Measurements from ENCODE around the gene TMEM52B.

The TMEM52B gene

DNA sequence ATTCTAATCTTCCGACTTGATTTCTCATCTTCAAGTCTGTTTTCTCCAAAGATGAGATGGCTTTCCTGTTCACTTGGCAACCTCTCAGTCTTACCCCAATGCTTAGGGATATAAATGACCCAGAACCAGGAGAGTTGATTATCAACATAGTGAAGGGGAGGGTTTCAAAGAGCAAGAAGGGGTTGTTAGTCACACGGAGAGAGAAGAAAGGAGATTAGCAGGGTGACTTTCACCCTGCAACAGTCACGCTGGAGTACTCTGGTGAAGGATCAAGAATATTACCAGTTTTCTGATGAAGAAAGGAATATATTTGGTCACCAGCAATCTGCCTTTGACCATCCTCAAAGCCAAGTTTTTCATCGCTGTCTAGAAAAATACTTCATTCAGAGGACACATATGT, at the start of gene TMEM52B:
Gene TMEM52B, plus strand, starts transcription at position 212 of the 400 bp plus-strand sequence. CDS start 543 bp downstream, outside the sequence.
- in situ Hi-C loops (cut with MboI; ENCODE audit: low sequenced_read_pairs): no loop called here

DNA sequence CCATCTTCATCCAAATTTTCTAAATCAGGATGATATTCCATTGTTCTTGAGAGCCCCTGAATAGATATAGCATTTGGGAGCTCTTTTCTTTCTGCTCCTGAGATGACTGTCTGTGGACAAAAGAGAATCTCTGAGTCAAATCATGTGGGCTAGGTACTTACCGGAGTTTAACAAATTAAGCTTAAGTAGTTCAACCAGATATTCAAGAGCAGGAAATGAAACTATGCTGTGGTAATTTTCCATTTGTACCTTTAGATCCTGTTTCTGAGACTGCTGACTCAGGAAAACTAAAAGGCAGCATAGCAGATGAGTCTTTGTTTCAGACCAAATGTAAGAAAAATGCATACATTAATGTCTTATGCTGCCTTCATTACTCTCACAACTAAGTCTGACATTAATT, 48.8 kb upstream of the TMEM52B start, which contains the start of gene CLEC7A:
Gene CLEC7A, minus strand, starts transcription at position 158 of the 400 bp plus-strand sequence. Its CDS starts 117 bp downstream, at position 41.
- in situ Hi-C loops (cut with MboI; ENCODE audit: low sequenced_read_pairs): loop anchor here (10.0 to 25.0 kb wide), 4 partner anchors 93 to 385 kb away; partner anchors contain the start of genes CLEC2A and CLEC9A

DNA sequence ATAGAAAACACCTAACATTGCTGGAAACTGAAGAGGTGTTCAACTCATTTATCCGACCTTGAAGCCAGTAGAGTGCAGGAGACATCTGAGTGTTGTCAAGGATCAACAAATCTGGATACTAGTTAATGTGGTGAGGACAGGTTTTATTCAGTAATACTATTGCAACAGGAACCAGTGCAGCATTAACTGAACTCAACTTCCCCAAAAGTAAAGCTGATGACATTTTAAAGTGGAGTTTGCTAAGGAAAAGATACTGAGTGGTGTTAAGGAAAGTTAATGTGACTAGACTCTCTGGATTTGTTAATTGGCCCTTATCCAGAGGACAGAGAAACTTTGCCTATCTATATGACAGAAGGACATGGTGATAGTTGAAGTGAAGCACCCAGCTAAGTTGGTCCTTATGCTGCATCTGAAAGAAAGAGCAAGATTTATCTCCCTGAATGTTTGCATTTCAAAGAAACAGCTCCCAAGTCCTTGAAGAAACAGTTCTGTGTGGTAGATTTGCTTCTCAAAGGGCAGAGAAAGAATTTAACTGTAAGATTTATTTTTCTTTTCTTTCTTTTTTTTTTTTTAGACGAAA, 47.6 kb upstream of the TMEM52B start:
- in situ Hi-C loops (cut with MboI; ENCODE audit: low sequenced_read_pairs): loop anchor here (10.0 to 25.0 kb wide), 4 partner anchors 94 to 386 kb away; partner anchors contain the start of genes CLEC2A and CLEC9A

DNA sequence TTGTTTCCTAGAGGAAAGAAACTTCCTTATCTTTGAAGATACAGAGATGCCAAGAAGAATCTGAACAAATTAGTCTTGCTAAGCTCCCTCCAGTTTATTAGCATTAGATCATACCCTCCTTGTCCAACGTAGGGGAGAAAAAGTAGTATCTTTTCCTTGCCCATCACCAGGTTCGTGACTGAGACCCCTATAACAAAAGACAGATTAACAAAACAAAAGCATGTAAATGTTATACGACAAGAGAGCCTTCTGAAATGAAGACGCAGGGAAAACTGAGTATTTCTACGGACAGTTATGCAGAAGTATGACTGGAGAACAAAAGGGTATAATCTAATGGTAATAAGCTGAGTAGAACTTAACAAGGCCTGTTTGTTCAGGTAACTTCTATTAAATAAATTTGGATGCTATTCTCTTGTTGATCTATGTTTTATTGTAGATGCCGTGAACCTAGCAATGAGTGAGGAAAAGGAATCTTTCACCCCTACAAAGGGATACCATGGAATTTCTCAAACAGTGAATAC, 45.9 kb upstream of the TMEM52B start:
- in situ Hi-C loops (cut with MboI; ENCODE audit: low sequenced_read_pairs): loop anchor here (10.0 to 25.0 kb wide), 4 partner anchors 96 to 388 kb away; partner anchors contain the start of genes CLEC2A and CLEC9A

DNA sequence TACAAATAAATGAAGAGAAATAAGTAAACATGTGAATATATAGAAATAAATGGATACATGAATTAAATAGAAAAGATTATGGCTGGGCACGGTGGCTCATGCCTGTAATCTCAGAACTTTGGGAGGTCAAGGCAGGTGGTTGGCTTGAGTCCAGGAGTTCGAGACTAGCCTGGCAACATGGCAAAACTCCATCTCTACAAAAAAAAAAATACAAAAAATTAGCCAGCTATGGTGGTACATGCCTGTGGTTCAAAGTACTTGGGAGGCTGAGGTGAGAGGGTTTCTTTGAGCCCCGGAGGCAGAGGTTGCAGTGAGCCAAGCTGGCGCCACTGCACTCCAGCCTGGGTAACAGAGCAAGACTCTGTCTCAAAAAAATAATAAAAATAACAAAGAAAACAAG, 43.7 kb upstream of the TMEM52B start:
- in situ Hi-C loops (cut with MboI; ENCODE audit: low sequenced_read_pairs): loop anchor here (10.0 to 25.0 kb wide), 4 partner anchors 98 to 390 kb away; partner anchors contain the start of genes CLEC2A and CLEC9A

DNA sequence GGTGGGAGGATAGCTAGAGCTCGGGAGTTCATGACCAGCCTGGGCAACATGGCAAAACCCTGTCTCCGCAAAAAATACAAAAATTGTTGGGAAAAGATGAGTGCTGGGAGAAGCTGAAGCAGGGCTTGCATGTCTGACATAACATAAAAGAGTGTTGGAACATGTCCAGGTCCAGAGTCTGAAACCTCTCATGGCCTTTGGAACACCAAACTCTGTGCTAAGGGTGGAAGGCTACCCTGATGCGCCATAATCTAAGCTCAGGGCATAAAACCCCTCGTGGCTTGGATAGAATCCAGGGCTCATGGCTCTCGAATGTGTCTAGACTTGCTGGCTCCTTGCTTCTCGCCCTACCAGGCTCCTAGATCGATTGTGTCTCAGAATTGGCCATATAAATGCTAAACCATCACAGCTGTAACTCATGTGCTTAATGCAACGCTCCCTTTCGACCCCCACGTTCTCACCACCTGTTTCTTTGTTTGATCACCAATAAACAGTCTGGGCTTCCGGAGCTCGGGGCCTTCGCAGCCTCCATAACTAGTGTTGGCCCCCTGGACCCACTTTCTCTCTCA, 42.1 kb upstream of the TMEM52B start:
- in situ Hi-C loops (cut with MboI; ENCODE audit: low sequenced_read_pairs): loop anchor here (10.0 to 25.0 kb wide), 4 partner anchors 99 to 392 kb away; partner anchors contain the start of genes CLEC2A and CLEC9A

DNA sequence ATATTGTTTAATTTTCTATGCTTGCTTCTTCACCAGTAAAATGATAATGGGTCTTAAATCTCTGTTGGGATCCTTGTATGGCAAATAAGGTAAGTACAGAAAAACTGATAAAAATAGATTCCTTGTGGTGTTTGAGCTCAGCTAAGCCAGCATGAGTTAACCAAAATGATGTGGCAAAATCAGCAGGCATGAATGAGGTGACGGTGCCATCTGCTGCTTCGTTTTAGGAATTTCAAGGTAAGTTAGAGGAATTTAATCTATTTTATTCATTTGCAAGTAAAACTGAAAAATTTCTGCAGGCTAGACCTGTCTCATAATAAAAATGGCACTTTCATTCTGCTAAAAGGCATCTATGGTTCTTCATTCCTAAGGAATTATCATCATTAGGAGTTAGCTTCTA, 38.8 kb upstream of the TMEM52B start:
- in situ Hi-C loops (cut with MboI; ENCODE audit: low sequenced_read_pairs): loop anchor here (25.0 kb wide), 3 partner anchors 103 to 328 kb away; partner anchors contain the start of genes CLEC2A and CLEC9A

DNA sequence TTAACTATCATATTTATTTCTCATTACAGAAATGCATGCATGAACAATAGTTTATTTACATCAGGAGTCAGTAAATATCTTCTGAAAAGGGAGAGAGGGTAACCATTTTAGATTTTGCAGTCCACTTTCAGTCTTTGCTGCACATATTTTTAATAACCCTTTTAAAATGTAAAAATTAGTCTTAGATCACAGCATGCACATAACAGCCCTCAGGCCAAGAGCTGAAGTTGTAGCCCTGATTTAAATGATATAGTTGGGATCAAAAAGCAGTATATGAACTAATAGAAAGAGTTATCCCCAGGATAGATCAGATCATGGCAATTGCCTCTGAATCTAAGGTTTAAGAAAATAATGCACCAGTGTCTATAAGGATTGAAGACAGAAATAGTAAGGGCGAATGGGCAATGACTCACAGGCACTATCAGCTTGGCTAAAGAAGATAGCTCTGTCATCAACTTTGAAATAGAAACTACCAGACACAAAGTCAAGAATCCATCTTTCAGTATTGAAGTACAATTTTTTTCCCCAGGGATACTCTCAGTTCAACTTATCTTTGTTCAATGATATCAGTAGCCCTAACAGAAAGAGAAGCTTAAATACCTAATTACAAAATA, 35.7 kb upstream of the TMEM52B start:
- in situ Hi-C loops (cut with MboI; ENCODE audit: low sequenced_read_pairs): loop anchor here (25.0 kb wide), 3 partner anchors 106 to 331 kb away; partner anchors contain the start of genes CLEC2A and CLEC9A

DNA sequence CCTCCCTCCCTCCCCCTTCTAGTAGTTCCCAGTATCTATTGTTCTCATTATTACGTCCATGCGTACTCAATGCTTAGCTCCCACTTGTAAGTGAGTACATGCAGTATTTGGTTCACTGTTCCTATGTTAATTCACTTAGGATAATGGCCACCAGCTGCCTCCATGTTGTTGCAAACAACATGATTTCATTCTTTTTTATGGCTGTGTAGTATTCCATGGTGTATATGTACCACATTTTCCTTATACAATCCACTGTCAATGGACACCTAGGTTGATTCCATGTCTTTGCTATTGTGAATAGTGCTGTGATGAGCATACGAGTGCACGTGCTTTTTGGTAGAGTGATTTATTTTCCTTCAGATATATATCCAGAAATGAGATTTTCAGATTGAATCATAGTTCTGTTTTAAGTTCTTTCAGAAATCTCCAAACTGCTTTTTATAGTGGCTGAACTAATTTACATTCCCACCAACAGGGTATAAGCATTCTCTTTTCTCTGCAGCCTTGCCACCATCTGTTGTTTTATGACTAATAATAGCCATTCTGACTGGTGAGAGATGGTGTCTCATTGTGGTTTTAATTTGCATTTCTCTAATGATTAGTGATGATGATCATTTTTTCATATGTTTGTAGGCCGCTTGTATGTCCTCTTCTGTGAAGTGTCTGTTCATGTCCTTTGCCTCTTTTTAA, 31.0 kb upstream of the TMEM52B start:
- in situ Hi-C loops (cut with MboI; ENCODE audit: low sequenced_read_pairs): loop anchor here (25.0 kb wide), 3 partner anchors 111 to 336 kb away; partner anchors contain the start of genes CLEC2A and CLEC9A

DNA sequence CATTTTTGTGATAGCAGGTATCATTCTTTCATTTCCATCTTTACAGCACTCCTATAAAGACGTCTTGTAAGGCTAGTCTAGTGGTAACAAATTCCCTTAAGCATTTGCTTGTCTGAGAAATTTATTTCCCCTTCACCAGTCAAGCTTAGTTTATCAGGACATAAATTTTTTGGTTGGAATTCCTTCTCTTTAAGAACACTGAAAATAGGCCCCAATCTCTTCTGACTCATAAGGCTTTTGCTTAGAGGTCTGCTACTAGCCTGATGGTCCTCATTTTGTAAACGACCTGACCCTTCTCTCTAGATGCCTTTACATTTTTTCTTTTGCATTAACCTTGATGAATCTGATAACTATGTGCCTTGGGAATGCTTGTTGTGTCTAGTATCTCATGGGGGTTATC, 27.2 kb upstream of the TMEM52B start:
- in situ Hi-C loops (cut with MboI; ENCODE audit: low sequenced_read_pairs): no loop called here

DNA sequence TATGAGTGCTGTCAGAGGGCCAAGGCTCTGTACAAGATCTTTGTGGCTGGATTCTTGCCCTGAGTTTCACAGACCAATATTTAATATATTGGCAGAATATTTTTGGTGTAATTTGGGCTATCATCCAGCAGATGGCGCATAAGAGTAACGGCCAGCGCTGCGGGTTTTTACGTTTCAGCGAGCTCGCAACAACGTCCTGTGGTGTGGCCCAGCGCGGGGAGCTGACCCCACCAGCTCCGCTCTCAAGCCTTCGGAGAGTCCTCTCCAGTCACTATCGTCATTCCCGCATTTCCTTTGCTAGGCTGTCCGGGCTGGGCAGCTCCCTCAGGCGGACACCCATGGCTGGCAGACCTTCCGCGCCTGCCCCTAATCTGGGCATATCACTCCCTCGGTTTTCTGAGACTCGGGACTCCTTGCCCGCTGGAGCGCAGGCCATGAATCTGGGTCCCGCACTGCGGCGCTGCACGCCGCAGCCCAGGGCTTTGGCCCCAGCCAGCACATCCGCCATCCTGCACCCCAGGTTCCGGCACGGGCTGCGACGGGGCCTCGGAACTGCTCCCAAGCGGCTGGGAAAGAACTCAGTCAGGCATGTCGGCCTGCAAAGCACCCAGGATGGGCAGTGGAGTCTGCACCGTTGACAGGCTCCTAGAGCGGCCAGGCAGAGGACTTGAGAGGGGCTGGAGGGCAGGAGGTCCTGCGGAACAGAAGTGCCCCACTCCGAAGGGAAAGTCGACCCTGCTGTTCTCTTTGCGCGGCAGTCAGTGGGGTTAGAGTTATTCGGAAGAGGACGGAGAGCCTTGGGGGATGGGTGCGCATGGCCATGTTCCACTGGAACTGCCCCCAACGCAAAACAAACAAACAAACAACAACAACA, 25.3 kb upstream of the TMEM52B start:
- in situ Hi-C loops (cut with MboI; ENCODE audit: low sequenced_read_pairs): no loop called here

DNA sequence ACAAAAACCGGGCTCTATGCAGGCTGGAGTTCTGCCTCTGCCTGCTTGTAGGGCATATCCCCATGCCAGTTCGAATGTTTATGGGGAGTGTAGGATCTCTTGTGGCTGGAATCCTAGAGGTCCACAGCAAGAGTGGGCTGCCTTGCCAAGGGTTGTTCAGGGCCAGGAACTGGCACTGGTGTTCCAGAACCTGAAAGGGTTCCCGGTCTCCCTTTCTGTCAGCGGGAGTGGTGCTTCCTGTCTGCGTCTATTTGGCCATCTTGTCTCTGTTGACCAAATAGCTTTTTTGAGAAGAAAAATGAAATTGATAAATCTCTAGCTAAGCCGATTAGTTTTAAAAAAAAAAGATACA, 24.7 kb upstream of the TMEM52B start:
- in situ Hi-C loops (cut with MboI; ENCODE audit: low sequenced_read_pairs): no loop called here

DNA sequence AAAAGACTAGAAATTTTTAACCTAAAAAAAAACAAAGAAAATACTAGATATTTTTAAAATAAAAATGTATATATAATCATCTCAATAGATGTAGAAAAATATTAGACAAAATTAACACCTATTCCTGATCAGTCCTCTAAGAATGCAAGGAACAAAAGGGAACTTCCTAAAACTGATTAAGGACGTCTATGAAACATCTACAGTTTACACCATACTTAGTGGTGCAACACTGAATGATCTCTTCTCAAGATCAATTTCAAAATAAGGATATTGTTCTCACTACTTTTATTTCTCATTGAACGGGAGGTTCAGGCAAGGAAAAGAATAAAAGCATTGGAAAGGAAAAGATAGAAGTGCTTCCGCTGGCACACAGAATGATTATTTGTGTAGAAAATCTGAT, 22.9 kb upstream of the TMEM52B start:
- in situ Hi-C loops (cut with MboI; ENCODE audit: low sequenced_read_pairs): no loop called here

DNA sequence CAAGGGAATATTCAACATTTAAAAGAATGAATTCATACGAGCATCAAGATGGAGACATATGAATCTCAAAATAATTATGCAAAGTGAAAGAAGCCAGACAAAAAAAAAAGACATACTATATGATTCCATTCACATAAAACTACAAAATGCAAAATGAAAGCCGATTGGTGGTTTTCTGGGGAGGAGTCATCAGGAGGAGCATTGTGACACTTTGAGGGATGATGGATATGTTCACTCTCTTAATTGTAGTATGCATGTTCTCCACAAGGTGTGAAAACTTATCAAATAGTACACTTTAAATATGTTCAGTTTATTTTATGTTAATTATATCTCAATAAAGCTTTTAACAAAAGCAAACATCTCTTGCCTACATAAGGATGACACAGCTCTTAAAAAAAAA, 20.4 kb upstream of the TMEM52B start:
- in situ Hi-C loops (cut with MboI; ENCODE audit: low sequenced_read_pairs): no loop called here

DNA sequence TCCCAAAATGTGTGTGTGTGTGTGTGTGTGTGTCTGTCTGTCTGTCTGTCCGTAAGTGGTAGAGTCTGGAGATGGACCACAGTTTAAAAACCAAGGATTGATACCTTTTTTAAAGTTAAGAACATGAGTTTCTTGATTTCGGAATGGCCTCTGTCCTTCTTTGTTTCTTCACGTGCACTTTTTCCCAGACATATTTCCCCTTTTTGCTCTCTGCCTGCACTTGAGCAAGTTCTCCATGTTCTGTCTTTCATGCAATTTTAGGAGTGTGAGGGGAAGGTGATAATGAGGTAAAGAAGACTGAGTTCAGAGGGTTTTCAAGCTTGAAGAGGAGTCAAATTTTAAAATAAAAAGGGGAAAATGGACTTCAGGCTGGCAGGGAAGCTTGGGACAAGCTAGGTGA, 19.6 kb upstream of the TMEM52B start:
- in situ Hi-C loops (cut with MboI; ENCODE audit: low sequenced_read_pairs): no loop called here

DNA sequence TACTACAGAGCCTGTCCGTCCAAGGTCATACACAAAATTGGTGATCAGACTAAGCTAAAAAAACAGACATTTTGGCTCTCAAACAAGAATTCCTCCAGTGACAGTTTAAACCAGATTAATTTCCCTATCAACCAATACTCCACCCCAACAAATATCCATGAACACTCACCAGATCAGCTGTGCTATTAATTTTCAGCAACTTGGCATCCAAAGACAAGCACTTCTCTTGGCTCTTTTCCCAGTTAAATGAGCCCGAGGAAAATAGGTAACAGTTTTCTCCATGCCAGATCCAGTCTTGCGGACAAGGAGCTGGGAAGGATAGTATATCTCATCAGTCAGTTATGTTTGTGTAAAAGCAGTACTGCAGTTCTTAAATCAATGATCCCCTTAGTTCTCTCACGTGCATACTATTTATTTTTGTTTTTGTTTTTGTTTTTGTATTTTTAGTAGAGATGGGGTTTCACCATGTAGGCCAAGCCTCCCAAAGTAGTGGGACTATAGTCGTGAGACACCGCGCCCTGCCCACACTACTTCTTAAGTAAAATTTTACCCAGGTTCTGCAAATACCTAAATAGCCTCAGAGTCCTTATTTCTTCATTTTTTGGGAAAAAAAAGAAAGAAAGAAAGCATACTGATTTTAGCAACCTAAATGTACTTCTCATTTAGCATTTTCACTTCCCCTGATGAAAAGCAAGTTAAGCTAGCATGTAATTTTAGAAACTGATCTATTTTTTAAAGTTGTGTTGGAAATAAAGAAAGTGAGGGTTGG, 18.0 kb upstream of the TMEM52B start:
- in situ Hi-C loops (cut with MboI; ENCODE audit: low sequenced_read_pairs): no loop called here

DNA sequence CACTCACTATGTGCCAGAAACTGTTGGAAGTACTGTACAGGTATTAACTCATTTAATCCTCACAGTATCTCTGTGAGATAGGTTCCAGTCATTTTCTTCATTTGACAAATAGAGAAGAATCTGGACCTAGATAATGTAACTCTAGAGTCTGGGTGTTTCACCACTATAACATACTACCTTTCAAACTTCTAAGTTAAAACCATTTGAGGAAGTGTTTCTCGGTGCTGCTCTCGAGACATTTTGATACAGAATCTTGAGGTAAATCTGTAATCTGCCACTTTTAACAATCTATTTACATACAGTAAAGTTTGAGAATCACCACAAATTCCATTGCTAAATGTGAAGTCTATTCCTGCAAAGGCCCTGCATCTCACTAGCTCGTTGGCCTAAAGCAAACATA, 15.7 kb upstream of the TMEM52B start:
- in situ Hi-C loops (cut with MboI; ENCODE audit: low sequenced_read_pairs): no loop called here

DNA sequence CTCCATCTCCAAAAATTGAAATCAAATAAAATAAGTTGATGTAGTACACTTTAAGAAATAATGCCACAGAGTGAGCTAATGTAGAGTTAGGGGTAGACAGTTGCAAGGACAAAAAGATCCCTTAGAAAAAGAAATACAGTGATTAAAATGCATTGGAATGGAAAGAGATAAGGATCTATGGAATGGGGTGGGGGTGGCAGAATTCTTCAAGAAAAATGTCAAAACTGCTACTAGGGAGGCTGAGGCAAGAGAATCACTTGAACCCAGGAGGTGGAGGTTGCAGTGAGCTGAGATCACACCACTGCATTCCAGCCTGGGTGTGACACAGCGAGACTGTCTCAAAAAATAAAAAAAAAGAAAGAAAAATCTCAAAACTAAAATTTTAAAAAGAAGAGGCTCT, 13.4 kb upstream of the TMEM52B start:
- in situ Hi-C loops (cut with MboI; ENCODE audit: low sequenced_read_pairs): no loop called here

DNA sequence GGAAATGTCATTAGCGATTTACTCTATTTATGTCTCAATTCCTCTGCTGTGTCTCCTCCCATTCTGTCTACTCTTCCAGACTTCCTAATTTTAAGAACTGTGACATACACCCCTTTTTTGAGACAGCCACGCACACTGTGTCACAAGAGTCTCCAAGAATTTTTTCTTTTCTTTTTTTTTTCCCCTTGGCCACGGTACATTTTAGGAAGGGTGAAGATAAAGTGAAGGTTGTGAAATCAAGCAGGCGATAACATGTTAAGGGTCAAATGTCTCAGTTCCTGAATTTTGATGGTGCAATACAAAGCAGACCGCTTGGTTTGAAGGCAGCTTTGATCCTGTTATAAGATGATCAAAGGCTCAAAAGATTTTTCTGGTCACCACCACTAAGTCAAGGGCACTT, 11.2 kb upstream of the TMEM52B start:
- in situ Hi-C loops (cut with MboI; ENCODE audit: low sequenced_read_pairs): no loop called here

All from HL-60/S4 treated with retinoic acid at 250 ng/mL for 4 days and 3 days (cell line).